ENCODE data around the gene GRB10. TPM values are rescaled to one million over a fixed set of nuclear protein-coding genes. Genes with fewer than 3 reads are reported as not detected.

GRB10 gene
- total and polyA plus RNA-seq, 4 donors, result 10.7 to 53.1 (median 17.5) TPM

GRCh38 chr7:50619684-50620083 lies 163.0 kb downstream of the GRB10 start:
- DNase-seq (ENCODE audit: low spot score), result no peak
- H3K27me3 ChIP-seq (ENCODE audit: control insufficient read depth in 4 of 4, insufficient read depth in 4 of 4, low read length in 3 of 4), result no peaks in the 10 kb centered on the region
- H3K9ac ChIP-seq (ENCODE audit: low read depth in 1 of 2, low read length in 2 of 2), result no peak overlapping the region
- peaks cover 0 to 3% (median 2%) of the 10 kb centered on the region in 4 donors for H3K36me3 ChIP-seq (ENCODE audit: control insufficient read depth in 4 of 4, insufficient read depth in 3 of 4, low read depth in 1 of 4, low read length in 3 of 4)
- no peaks in the 10 kb centered on the region for H3K9me3 ChIP-seq (ENCODE audit: control insufficient read depth in 4 of 4, low read length in 3 of 4)
- no peak overlapping the region for H3K4me3 ChIP-seq (ENCODE audit: low read depth in 1 of 3, low read length in 3 of 3)
- 90% methylated on average over 14 of the region's 14 CpGs for WGBS
- TF ChIP-seq GABPA (IDR thresholded peaks at IDR 0.05 in 1 of 2, conservative IDR thresholded peaks at IDR 0.05 in 1 of 2), result no peak
- no peak for TF ChIP-seq FOXA1 (IDR thresholded peaks at IDR 0.05)
- no peak for TF ChIP-seq RXRA (IDR thresholded peaks at IDR 0.05)
- TF ChIP-seq YY1 (IDR thresholded peaks at IDR 0.05), result no peak
- no peak overlapping the region for H3K27ac ChIP-seq (ENCODE audit: low read depth in 1 of 2, low read length in 2 of 2)
- H3K4me1 ChIP-seq (ENCODE audit: control insufficient read depth in 4 of 4, insufficient read depth in 4 of 4, low read length in 3 of 4), result peaks cover 7 to 39% (median 24%) of the 10 kb centered on the region in 4 donors

DNA sequence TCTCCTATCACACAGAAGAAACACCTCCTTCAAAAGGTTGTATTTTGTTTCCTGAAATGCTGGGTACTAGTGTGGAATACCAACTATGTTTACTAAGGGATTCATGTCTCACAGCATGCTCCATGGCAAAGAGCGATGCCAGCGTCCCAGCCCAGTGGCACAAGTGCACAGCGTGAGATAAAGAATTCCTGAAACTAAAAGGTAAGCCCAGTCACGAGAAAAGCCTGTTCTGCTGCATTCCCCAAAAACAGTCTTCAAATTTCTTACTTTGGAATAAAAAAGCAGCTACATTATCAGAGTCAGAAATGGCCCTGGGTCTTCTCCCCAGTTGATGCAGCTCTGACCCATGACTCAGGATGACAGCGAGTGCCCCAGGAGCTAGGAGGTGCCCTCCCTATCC lies 164.4 kb downstream of the GRB10 start:
- 85% methylated on average over 5 of the region's 5 CpGs for WGBS
- Histone ChIP-seq H3K4me1 (ENCODE audit: control insufficient read depth in 4 of 4, insufficient read depth in 4 of 4, low read length in 3 of 4) (peaks cover 9 to 41% (median 32%) of the 10 kb centered on the region in 4 donors), H3K36me3 (ENCODE audit: control insufficient read depth in 4 of 4, insufficient read depth in 3 of 4, low read depth in 1 of 4, low read length in 3 of 4) (peaks cover 0 to 8% (median 2%) of the 10 kb centered on the region in 4 donors), H3K9ac (ENCODE audit: low read depth in 1 of 2, low read length in 2 of 2) (no peak overlapping the region), H3K9me3 (ENCODE audit: control insufficient read depth in 4 of 4, low read length in 3 of 4) (no peaks in the 10 kb centered on the region), H3K4me3 (ENCODE audit: low read depth in 1 of 3, low read length in 3 of 3) (no peak overlapping the region), H3K27ac (ENCODE audit: low read depth in 1 of 2, low read length in 2 of 2) (no peak overlapping the region), H3K27me3 (ENCODE audit: control insufficient read depth in 4 of 4, insufficient read depth in 4 of 4, low read length in 3 of 4) (no peaks in the 10 kb centered on the region)
- TF ChIP-seq HNF4G (IDR thresholded peaks at IDR 0.05) (no peak), GABPA (IDR thresholded peaks at IDR 0.05 in 1 of 2, conservative IDR thresholded peaks at IDR 0.05 in 1 of 2) (no peak), NR2F2 (IDR thresholded peaks at IDR 0.05) (no peak), JUND (IDR thresholded peaks at IDR 0.05) (no peak), RAD21 (IDR thresholded peaks at IDR 0.05) (no peak), RXRA (IDR thresholded peaks at IDR 0.05) (no peak), CTCF (IDR thresholded peaks at IDR 0.05; ENCODE audit: low read depth, low read length, missing input control) (no peak), ZBTB33 (IDR thresholded peaks at IDR 0.05) (no peak), EGR1 (IDR thresholded peaks at IDR 0.05; ENCODE audit: low read depth in 2 of 2) (no peak), REST (IDR thresholded peaks at IDR 0.05) (no peak)
- DNase-seq (ENCODE audit: low spot score), result no peak
